NCI-H2171 treated with DMSO at 0.1 percent for 48 hours (cell line): Measurements from ENCODE around the gene TMEM61.
A peak's percentile ranks its signal among the peaks of the same experiment; 100 is the strongest.
"Not testable (repeated sequence)": the region's sequence is repeated elsewhere in the genome, so short reads cannot be mapped to it uniquely, and the experiment has no call there.

Experiments
- DNase-seq: peaks from one replicate; lab custom pipeline; 2025; lab: John Stamatoyannopoulos, UW

Gene TMEM61

DNA sequence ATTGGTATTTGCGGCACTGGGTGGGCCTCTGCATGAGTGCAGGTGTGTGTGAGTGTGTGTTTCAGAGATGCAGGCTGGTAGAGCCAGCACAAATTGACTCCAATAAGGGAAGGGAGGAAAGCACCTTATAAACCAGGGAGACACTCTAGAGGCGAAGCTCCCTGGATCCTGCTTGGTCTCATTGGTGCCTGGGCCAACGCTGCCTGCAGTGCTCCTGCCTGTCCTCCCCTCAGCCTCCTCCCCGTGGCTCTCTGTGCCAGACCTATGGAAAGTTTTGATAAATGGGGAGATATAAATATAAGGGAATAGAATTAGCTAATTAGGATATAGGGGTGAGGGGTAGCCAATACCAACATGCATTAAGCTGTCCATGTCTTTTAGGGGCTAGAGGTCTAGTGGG is 20.9 kb downstream of the TMEM61 start:
- no peak for DNase-seq

DNA sequence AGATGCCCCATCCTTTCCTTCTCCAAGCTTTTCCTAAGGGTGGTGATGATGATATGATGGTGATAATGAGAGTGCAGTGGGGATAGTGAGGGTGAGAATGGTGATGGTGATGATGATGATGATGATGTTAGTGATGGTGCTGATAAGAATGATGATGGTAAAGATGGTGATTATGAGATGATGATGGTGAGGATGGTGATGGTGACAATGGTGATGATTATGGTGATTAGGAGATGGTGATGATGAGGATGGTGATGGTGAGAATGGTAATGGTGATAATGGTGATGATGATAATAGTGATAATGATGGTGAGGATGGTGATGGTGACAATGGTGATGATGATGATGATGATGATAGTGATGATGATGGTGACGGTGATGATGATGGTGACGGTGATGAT is 22.3 kb downstream of the TMEM61 start:
- DNase-seq = no peak

DNA sequence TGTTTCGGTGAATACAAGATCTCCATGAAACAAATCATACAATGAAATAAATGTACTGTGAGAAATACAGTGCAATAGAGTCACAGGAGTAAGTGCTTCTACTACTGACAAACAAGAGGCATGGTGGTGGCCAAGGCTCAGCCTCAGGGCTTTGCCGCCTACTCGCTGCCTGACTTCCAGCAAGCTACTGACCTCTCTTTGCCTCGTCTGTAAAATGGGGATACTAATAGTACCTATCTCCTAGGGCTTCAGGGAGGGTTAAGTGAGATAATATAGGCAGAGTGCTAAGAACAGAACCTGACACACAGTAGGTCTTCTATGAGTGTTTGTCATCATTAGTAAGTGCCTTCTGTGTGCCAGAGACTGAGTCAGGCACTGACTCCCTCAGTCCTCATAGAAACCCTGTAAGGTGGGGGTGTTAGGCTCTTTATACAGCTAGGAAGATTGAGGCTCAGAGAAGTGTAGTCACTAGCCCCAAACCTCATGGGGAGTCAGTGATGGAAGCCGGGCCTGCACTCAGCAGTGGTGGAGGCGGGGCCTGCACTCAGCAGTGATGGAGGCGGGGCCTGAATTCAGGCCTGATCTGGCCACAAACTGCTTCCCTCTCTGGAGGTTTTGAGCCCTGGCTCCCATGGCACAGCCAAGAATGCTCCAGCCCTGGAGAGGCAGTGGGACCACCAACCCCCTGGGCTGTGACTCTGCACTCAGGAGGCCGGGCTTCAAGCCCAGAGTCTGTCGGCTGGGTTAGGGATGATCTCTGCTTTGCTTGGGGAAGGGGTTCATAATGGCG is 25.1 kb downstream of the TMEM61 start:
- DNase-seq = no peak

DNA sequence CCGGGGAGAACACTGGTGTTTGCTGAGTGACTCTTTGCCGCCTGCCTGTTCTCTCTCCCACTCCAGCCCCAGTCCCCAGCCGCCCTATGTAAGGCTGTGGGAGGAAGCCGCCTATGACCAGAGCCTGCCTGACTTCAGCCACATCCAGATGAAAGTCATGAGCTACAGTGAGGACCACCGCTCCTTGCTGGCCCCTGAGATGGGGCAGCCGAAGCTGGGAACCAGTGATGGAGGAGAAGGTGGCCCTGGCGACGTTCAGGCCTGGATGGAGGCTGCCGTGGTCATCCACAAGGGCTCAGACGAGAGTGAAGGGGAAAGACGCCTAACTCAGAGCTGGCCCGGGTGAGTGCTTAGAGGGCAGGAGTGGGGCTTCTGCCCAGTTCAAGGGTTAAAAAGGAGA is 26.5 kb downstream of the TMEM61 start:
- DNase-seq = no peak

DNA sequence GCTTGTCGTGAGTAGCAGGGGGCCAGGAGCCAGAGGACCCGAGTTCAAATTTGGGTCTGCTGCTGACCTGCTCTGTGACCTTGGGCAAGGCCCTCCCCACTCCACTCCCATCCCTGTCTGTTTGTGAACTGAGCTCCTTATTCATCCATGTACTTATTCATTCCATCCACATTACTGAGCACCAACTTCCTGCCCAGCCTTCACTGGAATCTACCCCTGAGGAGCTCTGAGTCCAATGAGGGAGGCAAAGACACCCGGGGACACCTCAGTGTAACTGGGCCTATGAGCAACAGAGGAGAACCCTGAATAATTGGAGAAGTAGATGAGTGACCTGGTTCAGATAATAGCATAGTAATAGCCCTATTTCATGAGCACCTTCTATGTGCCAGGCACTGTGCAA is 27.2 kb downstream of the TMEM61 start:
- DNase-seq = no peak

DNA sequence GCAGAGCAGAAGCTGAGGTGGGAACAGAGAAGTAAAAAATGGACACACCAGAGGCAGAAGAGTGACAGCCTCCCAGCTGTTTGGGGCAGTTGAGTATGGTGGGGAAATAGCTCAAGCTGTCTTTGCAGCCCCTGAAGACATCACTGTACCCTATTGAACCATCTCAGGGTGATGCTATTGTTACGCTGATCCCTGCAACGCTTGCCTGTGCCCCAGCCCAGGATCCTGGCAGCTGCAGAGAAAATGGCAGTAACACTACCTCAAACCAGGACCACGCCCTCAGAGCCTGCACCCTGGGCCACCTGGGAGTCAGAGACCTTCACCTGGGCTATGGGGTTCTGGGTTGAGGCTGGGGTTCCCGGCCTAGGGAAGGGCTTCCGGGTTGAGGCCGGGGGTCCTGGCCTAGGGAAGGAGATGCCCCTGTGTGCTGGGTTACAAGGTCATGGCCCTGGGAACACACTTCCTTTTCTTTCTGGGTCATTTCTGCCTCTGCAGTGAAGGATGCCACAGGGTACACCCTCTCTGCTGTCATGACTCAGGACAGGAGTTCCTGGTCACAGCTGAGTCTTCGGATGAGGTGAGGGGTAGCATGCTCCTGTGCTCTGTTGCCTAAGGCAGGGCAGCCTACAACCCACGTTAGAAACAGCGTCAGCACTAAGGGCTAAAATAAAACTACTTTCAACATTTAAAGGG is 29.9 kb downstream of the TMEM61 start:
- no peak for DNase-seq

DNA sequence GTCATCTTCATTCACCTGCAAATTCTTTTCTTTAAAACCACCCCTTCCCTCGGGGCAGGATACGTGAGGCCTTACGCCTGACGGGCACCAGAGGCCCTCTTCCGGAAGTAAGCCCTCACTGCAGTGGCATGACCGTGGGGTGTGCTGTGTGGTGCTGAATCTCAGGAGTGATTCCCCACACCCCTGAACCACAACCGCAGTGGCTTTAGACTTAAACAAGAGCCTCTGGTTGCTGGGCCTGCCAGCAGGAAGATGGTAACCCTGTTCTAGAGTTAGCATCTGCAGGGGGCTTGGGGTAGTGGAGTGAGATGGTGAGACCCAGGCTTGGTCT is 30.4 kb downstream of the TMEM61 start:
- DNase-seq = no peak

DNA sequence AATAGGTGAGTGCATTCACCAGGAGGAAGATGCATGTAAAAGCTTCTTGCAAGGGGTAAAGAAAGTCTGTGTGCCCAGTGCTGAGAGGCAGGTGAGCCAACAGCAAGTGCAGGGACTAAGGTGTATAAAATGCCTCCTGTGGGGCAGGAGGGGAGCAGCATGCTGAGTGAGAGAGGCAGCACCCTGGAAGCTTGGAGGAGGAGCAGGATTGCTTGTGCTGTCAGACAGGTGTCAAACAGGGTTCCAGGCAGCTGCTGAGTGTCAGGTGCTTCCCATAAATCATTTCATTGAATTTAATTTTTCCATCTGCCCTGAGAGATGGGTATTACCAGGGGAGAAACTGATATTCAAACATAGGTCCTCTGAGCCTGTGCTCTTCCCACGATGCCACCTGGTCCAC is 32.2 kb downstream of the TMEM61 start:
- DNase-seq = peak; percentile 97

DNA sequence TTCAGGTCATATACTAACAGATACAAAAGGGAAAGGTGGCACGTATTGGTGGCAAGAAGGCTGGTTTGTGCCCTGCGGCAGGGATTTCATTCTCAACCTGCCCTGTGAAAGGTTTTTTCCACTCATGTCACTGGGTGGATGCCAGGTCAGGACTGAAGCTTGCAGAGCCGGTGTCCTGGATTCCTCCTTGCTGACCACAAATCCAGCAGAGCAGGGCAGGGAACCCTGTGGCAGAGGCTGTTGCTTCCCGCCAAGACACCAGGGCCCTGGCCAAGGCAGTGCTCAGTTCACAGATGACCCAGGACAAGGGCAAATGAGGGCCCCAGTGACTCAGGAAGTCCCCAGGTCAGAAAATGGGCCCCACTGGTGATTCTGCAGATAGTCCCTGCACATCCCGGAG is 34.7 kb downstream of the TMEM61 start:
- DNase-seq = no peak

DNA sequence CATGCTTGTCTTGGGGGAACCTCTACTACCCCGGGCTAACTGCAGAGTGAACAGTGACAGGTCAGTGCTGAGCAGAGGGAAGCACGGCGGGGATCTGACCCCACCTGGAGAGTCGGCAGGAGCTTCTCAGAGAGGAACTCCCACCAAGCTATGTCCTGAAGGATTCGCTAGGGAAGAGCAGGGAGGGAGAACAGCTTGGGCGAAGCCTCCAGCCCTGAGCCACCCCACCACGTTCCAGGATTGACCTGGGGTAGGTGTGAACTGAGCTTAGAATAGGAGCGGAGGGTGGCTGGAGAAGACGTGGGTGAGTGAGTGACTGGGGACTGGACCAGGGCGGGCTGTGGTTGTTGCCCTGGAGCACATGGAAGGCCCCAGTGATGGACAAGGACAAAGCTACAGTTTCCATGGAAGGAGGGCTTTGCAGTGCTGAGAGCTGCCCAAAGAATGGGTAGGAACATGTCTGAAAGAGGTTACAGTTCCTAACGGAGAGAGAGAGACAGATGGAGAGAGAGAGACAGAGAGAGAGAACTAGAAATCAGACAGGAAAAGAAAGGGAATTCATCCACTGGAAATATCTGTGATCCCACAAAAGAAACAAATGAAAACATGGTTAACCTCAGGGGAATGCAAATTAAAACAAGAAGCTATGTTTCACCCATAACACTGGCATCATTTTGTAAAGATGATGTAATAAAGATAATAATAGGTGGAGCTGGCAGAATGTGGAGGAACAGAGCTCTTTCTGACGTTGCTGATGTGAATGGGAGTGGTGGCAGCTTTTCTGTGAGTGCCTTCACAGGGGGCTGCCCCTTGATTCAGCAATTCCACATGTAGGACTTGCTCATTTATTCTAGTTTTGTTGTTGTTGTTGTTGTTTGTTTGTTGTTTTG is 35.5 kb downstream of the TMEM61 start:
- DNase-seq = no peak

DNA sequence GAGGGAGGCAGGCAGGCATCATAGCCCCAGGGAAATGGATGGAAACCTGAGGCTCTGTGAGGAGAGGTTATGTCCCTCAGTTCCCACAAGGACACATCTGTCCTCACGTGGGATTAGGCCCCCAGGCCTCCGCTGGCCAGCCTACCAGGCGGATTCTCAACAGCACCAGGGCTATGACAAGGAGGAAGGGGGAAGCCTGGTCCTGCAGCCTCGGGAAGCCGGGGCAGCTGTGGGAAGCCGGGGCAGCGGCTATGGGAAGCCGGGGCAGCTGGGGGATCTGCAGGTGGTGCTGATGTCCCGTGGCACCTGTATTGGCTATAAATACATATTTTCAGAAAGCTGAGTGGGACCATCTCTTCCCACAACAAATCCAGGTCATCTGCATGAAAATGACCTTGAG is 38.0 kb downstream of the TMEM61 start:
- DNase-seq = no peak

DNA sequence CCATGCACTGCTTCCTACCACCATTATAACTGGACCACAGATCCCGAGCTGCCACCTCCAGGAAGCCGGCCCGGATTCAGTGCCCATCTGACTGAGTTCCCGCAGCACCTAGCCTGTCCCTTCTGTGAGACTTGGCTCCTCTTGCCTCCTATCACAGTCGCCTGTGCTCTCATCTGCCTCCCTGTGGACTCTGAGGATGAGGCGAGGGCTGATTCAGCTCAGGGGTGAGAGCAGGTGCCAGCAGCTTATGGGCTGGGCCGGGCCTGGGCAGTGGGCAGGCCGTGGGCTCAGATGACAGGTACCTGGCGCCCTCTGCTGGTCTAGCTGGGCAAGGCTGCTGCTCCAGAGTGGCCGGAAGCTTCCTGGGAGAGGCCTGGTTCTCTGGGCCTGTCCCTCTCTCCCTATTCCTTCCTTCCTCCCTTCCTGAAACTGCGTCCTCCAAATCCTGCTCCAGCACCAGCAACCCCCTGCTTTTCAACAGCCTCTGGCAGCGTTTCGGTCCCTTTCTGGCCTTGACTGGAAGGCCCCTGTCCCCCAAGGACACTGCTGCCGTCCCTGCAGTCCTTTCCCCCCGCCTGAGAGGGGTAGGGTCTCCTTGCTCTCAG is 41.6 kb downstream of the TMEM61 start:
- peak; percentile 88 for DNase-seq

DNA sequence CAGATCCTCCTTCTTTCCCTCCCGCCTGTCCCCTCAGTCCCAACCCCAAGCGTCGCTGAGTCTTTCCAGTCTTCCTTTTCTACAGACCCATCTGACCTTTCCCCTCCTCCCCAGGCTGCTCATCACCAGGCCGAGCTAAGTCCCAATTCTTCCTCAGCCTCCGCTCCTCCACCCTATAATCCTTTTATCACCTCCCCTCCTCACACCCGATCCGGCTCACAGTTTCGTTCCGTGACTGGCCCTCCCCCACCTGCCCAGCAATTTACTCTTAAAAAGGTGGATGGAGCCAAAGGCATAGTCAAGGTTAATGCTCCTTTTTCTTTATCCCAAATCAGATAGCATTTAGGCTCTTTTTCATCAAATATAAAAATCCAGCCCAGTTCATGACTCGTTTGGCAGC is 43.7 kb downstream of the TMEM61 start:
- DNase-seq = not testable (repeated sequence)

DNA sequence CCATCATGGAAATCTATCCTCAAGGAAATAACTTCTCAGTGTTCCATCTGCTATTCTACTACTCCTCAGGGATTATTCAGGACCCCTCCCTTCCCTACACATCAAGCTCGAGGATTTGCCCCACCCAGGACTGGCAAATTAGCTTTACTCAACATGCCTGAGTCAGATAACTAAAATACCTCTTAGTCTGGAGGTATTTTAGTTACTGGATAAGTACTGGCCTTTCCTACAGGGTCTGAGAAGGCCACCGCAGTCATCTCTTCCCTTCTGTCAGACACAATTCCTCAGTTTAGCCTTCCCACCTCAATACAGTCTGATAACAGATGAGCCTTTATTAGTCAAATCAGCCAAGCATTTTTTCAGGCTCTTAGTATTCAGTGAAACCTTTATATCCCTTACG is 46.3 kb downstream of the TMEM61 start:
- DNase-seq = not testable (repeated sequence)

DNA sequence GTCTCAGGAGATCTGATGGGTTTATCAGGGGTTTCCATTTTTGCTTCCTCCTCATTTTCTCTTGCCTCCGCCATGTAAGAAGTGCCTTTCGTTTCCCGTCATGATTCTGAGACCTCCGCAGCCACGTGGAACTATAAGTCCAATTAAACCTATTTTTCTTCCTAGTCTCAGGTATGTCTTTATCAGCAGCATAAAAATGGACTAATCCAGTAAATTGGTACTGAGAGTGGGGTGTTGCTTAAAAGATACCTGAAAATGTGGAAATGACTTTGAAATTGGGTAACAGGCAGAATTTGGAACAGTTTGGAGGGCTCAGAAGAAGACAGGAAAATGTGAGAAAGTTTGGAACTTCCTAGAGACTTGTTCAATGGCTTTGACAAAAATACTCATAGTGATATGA is 50.7 kb downstream of the TMEM61 start:
- not testable (repeated sequence) for DNase-seq

DNA sequence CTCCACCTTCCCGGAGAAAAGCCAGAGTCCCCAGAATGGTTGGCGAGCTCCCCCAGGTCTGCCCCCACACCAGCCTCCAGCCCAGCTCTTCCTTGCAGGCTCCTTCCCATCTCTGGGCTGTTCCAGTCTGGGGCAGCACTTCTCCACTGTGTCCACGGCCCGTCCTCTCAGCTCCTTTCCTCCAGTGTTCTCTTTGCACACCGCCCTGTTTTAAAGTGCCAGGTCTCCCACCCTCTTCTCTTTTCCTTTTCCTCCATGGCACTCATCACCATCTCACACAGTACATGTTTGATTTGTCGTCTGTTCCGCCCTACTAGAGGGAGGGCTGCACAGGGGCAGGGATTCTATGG is 52.8 kb downstream of the TMEM61 start:
- no peak for DNase-seq

DNA sequence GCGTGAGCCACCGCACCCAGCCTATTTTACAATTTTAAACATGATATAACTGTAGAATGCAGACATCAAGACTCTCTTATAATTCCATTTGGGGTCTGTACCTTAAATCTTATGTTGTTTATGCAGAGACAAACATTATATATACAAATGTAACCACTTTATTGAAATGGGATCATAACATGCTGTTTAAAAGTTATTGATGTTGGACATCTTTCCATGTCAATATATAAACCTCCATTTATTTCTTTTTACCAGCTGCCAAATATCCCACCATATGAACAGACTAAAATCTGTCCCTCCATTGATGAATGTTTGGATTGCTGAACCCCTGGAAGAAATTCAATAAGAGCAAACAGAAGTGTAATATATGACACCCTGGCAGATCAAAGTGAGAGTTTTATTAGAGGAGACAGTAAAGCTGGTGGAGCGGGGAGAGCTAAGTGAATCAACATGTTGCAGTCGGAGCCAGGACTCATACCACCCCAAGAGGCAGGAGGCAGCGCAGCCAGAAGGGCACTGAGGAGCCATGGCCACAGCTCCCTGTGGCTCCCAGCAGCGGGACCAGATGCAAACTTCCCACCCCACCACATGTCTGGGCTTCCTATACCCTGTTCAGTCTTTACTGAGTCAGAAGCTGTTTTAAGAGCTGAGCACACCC is 54.2 kb downstream of the TMEM61 start:
- no peak for DNase-seq

DNA sequence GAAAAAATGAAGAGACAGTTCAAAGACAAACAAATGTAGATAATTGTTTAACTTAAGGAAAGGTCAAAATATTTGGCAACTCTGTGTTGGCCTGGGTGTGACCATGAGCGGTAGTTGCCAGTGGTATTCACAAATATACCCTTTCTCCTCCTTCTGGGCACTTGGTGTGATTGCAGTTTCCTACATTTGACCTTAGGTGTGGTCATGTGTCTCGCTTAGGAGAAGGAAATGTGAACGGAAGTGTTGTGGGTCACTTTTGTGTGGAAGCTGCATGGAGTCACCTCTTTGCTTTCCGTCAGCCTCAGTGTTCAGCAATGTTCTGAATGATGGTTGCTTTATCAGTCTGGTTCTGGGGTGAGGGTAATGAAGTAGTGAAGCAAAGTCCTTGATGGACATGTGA is 55.5 kb downstream of the TMEM61 start:
- no peak for DNase-seq

DNA sequence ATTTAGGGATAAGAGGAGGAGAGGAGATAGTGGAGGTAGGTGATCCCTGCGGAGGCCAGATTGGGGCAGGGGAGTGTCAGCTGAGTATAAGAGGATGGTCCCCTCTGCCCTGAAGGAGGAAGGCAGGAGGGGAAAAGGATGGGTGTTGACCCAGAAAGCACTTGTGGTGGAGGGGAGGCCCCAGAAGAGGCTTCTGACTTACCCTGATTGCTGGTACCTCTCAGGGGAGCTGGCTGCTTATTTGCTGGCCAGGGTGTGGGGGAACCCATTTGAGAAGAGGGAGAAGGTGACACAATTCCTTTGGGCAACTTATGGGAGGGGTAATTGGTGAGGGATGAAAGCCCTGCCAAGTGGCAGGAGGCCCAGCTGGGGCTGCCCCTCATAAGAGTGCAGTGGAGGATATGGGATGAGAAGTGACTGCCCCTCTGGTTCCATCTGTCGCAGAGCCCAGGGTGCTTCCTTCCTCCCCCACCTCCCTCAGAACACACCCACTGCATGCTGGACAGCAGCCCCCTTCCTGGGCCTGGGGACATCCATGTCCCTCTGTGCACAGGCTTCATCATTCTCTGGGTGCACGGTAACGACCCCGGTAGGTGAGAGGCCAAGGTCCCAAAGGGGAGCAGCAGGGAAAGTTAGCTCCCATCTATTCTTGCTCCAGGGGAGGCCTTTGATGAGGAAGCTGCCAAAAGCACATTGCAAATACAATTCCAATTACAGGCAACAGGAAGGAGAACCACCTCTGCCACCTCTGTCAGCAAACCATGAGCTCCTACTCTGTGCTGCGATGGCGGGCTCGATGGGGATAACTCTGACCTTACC is 57.5 kb downstream of the TMEM61 start:
- no peak for DNase-seq

DNA sequence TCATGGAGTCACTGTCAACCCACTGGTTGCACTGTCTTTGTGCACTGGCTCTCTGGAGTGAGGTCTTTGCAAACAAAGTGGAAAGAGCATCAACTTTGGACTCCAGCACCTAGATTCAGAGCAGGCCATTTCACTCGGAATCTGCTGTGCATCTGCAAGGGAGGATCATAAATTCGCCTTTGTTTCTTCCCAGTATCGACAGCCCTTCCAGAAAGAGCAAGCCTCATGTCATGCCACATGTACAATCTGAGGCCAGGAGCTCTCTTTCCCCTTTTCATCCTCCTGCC is 58.1 kb downstream of the TMEM61 start:
- DNase-seq = no peak

DNA sequence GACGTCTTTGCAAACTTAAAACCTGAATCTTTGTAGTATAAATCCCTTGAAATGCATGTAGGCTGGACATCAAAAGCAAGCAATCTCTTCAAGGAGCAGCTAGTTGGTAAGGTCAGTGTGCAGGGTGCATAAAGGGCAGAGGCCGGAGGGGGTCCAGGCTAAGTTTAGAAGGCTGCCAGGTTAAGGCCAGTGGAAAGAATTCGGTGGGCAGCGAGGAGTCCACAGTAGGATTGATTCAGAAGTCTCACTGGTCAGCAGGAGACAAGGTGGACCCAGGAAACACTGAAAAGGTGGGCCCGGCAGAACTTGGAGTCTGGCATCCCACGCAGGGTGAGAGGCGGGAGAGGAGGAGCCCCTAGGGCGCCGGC is 58.5 kb downstream of the TMEM61 start:
- DNase-seq = no peak
